ENCODE data around the gene RWDD2A. TPM values are rescaled to one million over a fixed set of nuclear protein-coding genes. Genes with fewer than 3 reads are reported as not detected.

The RWDD2A gene
- total RNA-seq, 1 donor from 2014 or later, result 5.1 TPM

GRCh38 chr6:83176246-83176645 is 16.9 kb upstream of the RWDD2A start:
- Mint-ChIP-seq H3K4me1 (no peaks in the 10 kb centered on the region), H3K4me3 (no peak overlapping the region), H3K27me3 (ENCODE audit: low read depth) (no peaks in the 10 kb centered on the region), H3K27ac (ENCODE audit: unreplicated experiment) (no peak overlapping the region), H3K9me3 (no peaks in the 10 kb centered on the region), H3K36me3 (ENCODE audit: low read depth) (peaks cover 12% of the 10 kb centered on the region)
- TF ChIP-seq, protein P1, sequence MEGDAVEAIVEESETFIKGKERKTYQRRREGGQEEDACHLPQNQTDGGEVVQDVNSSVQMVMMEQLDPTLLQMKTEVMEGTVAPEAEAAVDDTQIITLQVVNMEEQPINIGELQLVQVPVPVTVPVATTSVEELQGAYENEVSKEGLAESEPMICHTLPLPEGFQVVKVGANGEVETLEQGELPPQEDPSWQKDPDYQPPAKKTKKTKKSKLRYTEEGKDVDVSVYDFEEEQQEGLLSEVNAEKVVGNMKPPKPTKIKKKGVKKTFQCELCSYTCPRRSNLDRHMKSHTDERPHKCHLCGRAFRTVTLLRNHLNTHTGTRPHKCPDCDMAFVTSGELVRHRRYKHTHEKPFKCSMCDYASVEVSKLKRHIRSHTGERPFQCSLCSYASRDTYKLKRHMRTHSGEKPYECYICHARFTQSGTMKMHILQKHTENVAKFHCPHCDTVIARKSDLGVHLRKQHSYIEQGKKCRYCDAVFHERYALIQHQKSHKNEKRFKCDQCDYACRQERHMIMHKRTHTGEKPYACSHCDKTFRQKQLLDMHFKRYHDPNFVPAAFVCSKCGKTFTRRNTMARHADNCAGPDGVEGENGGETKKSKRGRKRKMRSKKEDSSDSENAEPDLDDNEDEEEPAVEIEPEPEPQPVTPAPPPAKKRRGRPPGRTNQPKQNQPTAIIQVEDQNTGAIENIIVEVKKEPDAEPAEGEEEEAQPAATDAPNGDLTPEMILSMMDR (conservative IDR thresholded peaks at IDR 0.05), result no peak
- DNase-seq (ENCODE audit: low read depth, low spot score), result no peak

DNA sequence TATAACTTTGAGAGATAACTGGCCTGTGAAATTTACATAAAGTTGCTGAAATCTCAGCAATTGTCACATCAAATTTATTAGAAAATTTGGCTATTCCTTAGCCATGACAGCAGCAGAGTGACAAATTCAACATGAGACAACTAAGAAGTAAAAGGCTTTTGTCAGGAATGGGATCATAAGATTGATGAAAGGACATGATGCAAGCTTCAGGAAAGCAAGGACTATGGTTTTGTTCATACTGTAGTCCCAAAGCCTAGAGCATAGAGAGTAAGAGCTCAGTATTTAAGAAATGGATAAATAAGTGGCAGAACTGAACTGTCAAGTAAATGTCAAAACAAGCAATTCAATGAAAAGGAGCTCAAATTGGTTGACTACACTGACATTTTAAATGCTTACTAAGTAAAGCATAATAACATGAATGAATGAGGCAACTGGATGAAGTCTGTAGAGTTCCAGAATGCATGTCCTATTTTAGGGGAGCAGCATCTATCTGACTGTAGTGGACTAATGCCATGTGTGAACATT is 12.7 kb upstream of the RWDD2A start:
- no peak overlapping the region for H3K4me3 Mint-ChIP-seq
- peaks cover 20% of the 10 kb centered on the region for H3K36me3 Mint-ChIP-seq (ENCODE audit: low read depth)
- H3K27ac Mint-ChIP-seq (ENCODE audit: unreplicated experiment), result no peak overlapping the region
- H3K27me3 Mint-ChIP-seq (ENCODE audit: low read depth), result no peaks in the 10 kb centered on the region
- peaks cover 4% of the 10 kb centered on the region for H3K4me1 Mint-ChIP-seq
- no peak for DNase-seq (ENCODE audit: low read depth, low spot score)
- TF ChIP-seq, protein P1 (conservative IDR thresholded peaks at IDR 0.05), result no peak
- H3K9me3 Mint-ChIP-seq, result no peaks in the 10 kb centered on the region

DNA sequence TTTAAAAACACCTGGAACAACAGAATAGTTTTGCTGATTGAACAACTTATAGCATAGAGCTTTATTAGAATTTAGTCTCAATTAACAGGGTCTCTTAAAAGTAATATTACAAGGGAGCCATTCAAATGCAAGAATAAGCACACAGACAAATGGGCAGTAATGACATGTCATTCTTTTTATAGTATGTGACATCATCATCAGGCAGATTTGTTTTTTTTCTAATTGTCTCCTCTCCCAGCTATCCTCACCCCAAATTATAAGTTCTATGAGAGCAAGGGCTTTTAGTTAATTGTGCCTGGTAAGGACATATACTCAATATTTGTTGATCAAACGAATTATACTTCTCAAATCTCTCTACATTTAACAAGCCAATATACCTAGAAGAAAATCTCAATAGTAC is 11.0 kb upstream of the RWDD2A start:
- H3K36me3 Mint-ChIP-seq (ENCODE audit: low read depth), result peaks cover 22% of the 10 kb centered on the region
- H3K4me3 Mint-ChIP-seq, result no peak overlapping the region
- H3K27me3 Mint-ChIP-seq (ENCODE audit: low read depth), result no peaks in the 10 kb centered on the region

GRCh38 chr6:83183082-83183828 is 9.9 kb upstream of the RWDD2A start:
- no peak overlapping the region for H3K27ac Mint-ChIP-seq (ENCODE audit: unreplicated experiment)
- peaks cover 22% of the 10 kb centered on the region for H3K36me3 Mint-ChIP-seq (ENCODE audit: low read depth)
- H3K4me3 Mint-ChIP-seq, result no peak overlapping the region

More for the DNA sequence above, 11.0 kb upstream of the RWDD2A start:
- H3K9me3 Mint-ChIP-seq, result no peaks in the 10 kb centered on the region
- H3K4me1 Mint-ChIP-seq, result peaks cover 4% of the 10 kb centered on the region
- no peak overlapping the region for H3K27ac Mint-ChIP-seq (ENCODE audit: unreplicated experiment)
- no peak for DNase-seq (ENCODE audit: low read depth, low spot score)
- TF ChIP-seq, protein P1 (conservative IDR thresholded peaks at IDR 0.05), result no peak

DNA sequence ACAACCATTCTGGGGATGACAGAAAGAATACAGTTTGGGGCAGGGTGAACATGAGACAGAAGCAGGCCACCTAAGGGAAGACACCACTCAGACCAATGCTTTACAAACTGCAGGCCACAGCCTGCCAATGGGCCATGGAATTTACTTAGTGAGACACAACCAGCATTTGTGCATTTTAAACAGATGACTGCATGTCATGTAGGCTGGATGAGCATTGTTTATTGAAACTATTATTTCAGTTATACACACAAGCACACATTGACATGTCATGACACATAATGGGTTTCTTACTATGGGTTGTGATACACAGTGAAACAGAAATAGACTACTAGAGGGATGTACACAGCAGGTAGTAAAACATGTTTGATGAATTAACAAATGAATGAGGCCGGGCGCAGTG is 8.1 kb upstream of the RWDD2A start:
- Mint-ChIP-seq H3K4me3 (no peak overlapping the region), H3K9me3 (no peaks in the 10 kb centered on the region), H3K27me3 (ENCODE audit: low read depth) (no peaks in the 10 kb centered on the region), H3K36me3 (ENCODE audit: low read depth) (peaks cover 24% of the 10 kb centered on the region), H3K4me1 (peaks cover 8% of the 10 kb centered on the region), H3K27ac (ENCODE audit: unreplicated experiment) (no peak overlapping the region)
- TF ChIP-seq, protein P1 (conservative IDR thresholded peaks at IDR 0.05), result no peak
- DNase-seq (ENCODE audit: low read depth, low spot score), result no peak

More at GRCh38 chr6:83183082-83183828, 9.9 kb upstream of the RWDD2A start:
- no peaks in the 10 kb centered on the region for H3K27me3 Mint-ChIP-seq (ENCODE audit: low read depth)
- TF ChIP-seq, protein P1 (conservative IDR thresholded peaks at IDR 0.05), result no peak
- H3K4me1 Mint-ChIP-seq, result peaks cover 4% of the 10 kb centered on the region
- no peaks in the 10 kb centered on the region for H3K9me3 Mint-ChIP-seq
- DNase-seq (ENCODE audit: low read depth, low spot score), result no peak
